HFFc6 (cell line): ENCODE results near the gene RBMS3. TPM values are rescaled to one million over a fixed set of nuclear protein-coding genes. Genes with fewer than 3 reads are reported as not detected.

ENCODE experiments used
- DNase-seq: peaks from one replicate; pipeline ENCODE4 v3.0.0-alpha.2; 2018
- H3K27ac Mint-ChIP-seq: 2 replicates; pipeline ENCODE4 v1.8.0; 2020; ENCODE audit warnings: mild to moderate bottlenecking, mixed read lengths
- H3K27me3 Mint-ChIP-seq: 2 replicates; pipeline ENCODE4 v1.8.0; 2021; ENCODE audit warnings: mild to moderate bottlenecking, moderate library complexity, mixed read lengths; ENCODE audit not compliant: insufficient read depth
- H3K36me3 Mint-ChIP-seq: 2 replicates; pipeline ENCODE4 v1.8.0; 2021; ENCODE audit warnings: low read depth, mixed read lengths
- H3K4me1 Mint-ChIP-seq: 2 replicates; pipeline ENCODE4 v1.8.0; 2020; ENCODE audit warnings: low read depth, mixed read lengths
- H3K4me3 Mint-ChIP-seq: 2 replicates; pipeline ENCODE4 v1.8.0; 2020; ENCODE audit warnings: mild to moderate bottlenecking, moderate library complexity, mixed read lengths
- H3K9me3 Mint-ChIP-seq: 2 replicates; pipeline ENCODE4 v1.8.0; 2020; ENCODE audit warnings: mild to moderate bottlenecking, mixed read lengths
- total RNA-seq, 6 experiments: library from RNA; stranded (reverse); fragmentation: NEBNext Ultra II Directional; extraction: Animal tissue kit (Norgen Biotek cat#: 25700); gene quantifications; 2 replicates in 1 of 6; 3 replicates in 5 of 6; pipeline ENCODE4 v1.2.3, GENCODE V29; 2021
- TF ChIP-seq, protein P1 (sequence below): fragments of 200-600 bp; sonication (generic); IDR thresholded peaks from 2 replicates; pipeline ENCODE4 v1.5.0; 2021; ENCODE audit warnings: antibody characterized with exemption, mild to moderate bottlenecking

The RBMS3 gene
- total RNA-seq, 6 experiments from 2014 or later, result 22.8 to 46.9 (median 39.4) TPM

DNA sequence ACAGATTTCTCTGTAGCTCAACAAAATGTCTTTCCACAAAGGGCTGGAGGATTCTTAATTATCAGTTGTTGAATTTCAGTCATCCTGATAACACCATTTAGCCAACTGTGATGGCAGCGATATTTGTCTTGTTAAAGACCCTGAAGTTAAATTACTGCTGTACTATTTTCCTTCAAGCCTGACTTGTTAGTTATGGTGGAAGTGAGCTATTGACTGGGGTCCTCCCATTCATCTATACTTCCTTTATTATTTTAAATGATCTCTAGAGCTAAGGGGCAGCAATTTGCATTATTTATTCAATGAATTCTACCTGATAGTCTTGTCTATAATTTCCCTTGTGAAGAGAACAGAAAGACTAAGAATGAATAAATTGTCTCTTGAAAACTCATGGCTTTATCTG lies 64.1 kb downstream of the RBMS3 start:
- H3K36me3 Mint-ChIP-seq, result peaks cover 10% of the 10 kb centered on the region; the same call in 1 of the 2 replicates
- no peaks in the 10 kb centered on the region for H3K9me3 Mint-ChIP-seq
- H3K4me1 Mint-ChIP-seq, result peaks cover 41% of the 10 kb centered on the region
- no peak overlapping the region for H3K27ac Mint-ChIP-seq
- no peak for DNase-seq
- peaks cover 2% of the 10 kb centered on the region; the same call in 1 of the 2 replicates for H3K27me3 Mint-ChIP-seq
- TF ChIP-seq, protein P1, sequence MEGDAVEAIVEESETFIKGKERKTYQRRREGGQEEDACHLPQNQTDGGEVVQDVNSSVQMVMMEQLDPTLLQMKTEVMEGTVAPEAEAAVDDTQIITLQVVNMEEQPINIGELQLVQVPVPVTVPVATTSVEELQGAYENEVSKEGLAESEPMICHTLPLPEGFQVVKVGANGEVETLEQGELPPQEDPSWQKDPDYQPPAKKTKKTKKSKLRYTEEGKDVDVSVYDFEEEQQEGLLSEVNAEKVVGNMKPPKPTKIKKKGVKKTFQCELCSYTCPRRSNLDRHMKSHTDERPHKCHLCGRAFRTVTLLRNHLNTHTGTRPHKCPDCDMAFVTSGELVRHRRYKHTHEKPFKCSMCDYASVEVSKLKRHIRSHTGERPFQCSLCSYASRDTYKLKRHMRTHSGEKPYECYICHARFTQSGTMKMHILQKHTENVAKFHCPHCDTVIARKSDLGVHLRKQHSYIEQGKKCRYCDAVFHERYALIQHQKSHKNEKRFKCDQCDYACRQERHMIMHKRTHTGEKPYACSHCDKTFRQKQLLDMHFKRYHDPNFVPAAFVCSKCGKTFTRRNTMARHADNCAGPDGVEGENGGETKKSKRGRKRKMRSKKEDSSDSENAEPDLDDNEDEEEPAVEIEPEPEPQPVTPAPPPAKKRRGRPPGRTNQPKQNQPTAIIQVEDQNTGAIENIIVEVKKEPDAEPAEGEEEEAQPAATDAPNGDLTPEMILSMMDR, result no peak
- H3K4me3 Mint-ChIP-seq, result no peak overlapping the region

DNA sequence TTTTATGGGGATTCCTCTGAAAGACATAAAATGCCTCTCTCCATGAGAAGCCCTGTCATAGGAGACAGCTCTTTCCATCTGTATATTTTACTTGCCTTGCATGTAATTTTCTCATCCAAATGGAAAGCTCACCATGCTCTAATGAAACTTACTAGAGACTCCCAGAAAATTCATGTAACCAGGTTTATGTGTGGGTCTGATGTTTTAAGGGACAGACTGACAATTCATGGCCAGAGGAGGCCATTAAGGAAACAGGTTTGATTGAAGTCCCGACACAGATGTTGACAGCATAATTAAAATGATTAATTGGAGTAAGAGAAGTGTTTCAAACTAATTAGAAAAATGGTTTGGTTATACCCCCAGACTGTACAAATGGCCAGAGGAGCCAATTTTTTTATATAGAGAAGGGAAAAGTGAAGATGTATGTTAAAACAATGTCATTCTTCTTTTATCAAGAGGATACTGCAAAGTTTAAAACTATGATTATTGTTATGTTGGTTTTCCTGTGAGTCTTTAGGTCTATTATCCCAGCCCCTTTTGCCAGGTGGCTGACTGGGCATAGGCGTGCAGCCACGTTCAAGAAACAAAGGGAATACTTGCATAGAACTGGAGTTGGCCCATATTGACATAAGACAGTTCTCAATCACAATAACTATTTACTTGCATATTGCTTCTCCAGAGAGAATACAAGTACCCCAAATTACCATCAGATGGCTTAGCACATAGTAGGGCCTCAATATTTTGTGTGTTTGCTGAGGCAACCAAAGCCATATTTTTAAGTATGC lies 64.8 kb downstream of the RBMS3 start:
- Mint-ChIP-seq H3K27ac (no peak overlapping the region), H3K27me3 (peaks cover 2% of the 10 kb centered on the region; the same call in 1 of the 2 replicates), H3K36me3 (peaks cover 10% of the 10 kb centered on the region; the same call in 1 of the 2 replicates), H3K4me3 (no peak overlapping the region), H3K9me3 (no peaks in the 10 kb centered on the region), H3K4me1 (peaks cover 40% of the 10 kb centered on the region)
- no peak for DNase-seq
- TF ChIP-seq, protein P1, result no peak

DNA sequence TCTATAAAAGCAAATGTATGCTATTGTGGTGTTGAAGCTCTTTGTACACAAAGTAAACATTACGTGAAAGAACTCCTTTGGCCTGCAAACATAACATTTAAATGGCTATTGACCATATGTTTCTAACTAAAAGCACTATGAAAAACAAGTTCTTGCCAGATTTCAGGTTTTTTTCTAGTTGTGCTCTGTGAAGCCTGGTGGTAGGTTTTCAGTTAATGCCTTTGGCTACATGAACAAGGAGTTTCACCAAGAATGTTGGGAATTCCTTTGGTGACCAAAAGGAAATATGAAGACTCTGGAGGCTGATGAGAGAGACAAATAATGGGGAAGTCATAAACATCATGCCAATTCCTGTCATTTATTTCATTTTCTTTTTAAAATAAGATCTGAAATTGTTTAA lies 66.0 kb downstream of the RBMS3 start:
- H3K27me3 Mint-ChIP-seq, result peaks cover 2% of the 10 kb centered on the region; the same call in 1 of the 2 replicates
- H3K9me3 Mint-ChIP-seq, result no peaks in the 10 kb centered on the region
- no peak overlapping the region; the same call in 1 of the 2 replicates for H3K4me3 Mint-ChIP-seq
- DNase-seq, result peak; percentile 78
- TF ChIP-seq, protein P1, result peak; percentile 23; the same call in 1 of the 2 replicates
- peaks cover 10% of the 10 kb centered on the region; the same call in 1 of the 2 replicates for H3K36me3 Mint-ChIP-seq
- peak overlapping the region; percentile 53 for H3K27ac Mint-ChIP-seq
- peaks cover 40% of the 10 kb centered on the region for H3K4me1 Mint-ChIP-seq

DNA sequence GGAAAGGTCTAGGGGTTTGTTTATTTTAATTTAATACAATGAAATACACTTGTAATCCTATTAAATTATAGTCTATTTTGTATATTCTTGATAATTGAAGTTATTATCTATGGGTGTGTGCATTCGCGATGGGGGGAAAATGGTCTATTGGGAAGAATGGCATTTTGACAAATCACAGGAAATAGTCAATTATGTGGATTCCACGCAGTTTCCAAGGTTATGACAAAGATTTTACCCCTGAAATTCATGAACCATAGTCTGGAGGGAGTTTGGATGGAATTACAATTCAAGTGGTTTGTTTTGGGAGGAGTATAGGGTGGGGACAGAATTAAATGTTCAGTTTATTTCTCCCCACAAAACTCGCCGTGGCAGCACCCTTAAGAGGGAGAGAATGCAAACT lies 66.5 kb downstream of the RBMS3 start:
- no peak for DNase-seq
- Mint-ChIP-seq H3K27me3 (no peaks in the 10 kb centered on the region), H3K9me3 (no peaks in the 10 kb centered on the region), H3K36me3 (peaks cover 7% of the 10 kb centered on the region; the same call in 1 of the 2 replicates), H3K4me3 (peak overlapping the region; percentile 38; the same call in 1 of the 2 replicates), H3K27ac (peak overlapping the region; percentile 57; the same call in 1 of the 2 replicates), H3K4me1 (peaks cover 40% of the 10 kb centered on the region)
- TF ChIP-seq, protein P1, result no peak

DNA sequence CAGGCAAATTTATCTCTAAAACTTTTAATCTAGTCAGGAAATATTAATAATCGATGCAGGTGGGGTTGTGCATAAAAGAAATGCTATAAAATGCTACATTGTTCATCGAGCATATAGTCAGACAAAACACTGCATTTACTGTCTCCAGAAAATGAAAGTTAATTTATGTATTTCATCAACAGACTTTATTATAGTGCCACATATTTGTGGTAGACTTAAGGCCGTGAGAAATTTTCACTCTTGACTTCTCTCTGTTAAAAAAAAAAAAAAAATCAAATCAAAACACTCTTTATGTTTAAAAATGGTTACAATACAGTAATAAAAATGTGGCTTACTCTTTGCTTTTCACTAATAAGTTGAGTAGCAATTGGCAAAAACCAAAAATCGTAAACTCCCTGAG lies 67.4 kb downstream of the RBMS3 start:
- H3K27ac Mint-ChIP-seq, result no peak overlapping the region
- no peaks in the 10 kb centered on the region for H3K27me3 Mint-ChIP-seq
- peaks cover 41% of the 10 kb centered on the region for H3K4me1 Mint-ChIP-seq
- H3K9me3 Mint-ChIP-seq, result no peaks in the 10 kb centered on the region
- DNase-seq, result no peak
- peaks cover 11% of the 10 kb centered on the region; the same call in 1 of the 2 replicates for H3K36me3 Mint-ChIP-seq
- no peak overlapping the region for H3K4me3 Mint-ChIP-seq
- TF ChIP-seq, protein P1, result no peak
